ENCODE data around the gene OSMR.

DNA sequence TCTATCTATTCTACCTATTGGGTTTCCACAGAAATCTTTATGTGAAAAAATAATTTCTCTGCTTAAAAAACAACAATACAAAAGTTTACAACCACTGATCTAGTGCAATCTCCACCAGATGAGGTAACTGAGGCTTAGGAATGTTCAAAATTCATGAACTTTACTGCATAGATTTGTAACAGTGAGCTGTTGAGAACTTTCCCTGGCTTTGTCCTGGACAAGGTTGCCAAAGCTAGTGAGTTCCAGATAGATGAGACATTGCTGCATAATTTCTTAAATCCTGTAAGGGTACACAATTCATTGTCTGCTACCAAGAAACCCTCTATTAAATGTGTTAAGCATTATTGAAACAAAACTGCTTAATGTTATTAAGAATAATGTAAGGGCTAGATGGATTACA lies 102.7 kb downstream of the OSMR start:
- TF ChIP-seq CTCF (IDR thresholded peaks at IDR 0.05; ENCODE audit: low read depth, low read length, poor library complexity, severe bottlenecking), result no peak
- TF ChIP-seq EZH2phosphoT487 (IDR thresholded peaks at IDR 0.05; ENCODE audit: borderline replicate concordance, low read length), result no peak
